HL-60 (cell line): ENCODE results near the gene EVC.

Experiments
- CTCF ChIP-seq: IDR thresholded peaks from one replicate; pipeline ENCODE4 v1.5.1; 2011; ENCODE audit warnings: low read length, control low read depth, inconsistent platforms; ENCODE audit not compliant: insufficient read depth
- POLR2AphosphoS5 ChIP-seq: IDR thresholded peaks from 2 replicates; pipeline ENCODE4 v1.6.1; 2012; ENCODE audit warnings: low read depth

- TF ChIP-seq CTCF (no peak), POLR2AphosphoS5 (no peak)
Observed at GRCh38 chr4:5718411-5718810, 7.4 kb downstream of the EVC start.
